Omental fat pad (tissue), 4 donors: ENCODE measurements around the gene SLC1A2. TPM values are rescaled to one million over a fixed set of nuclear protein-coding genes. Genes with fewer than 3 reads are reported as not detected.
"Not testable (repeated sequence)": the region's sequence is repeated elsewhere in the genome, so short reads cannot be mapped to it uniquely, and the experiment has no call there.

Source experiments
- ATAC-seq: fragments of 150-250 bp; one replicate; pipeline ENCODE4 v1.9.1; 2016; ENCODE audit warnings: mild to moderate bottlenecking, moderate library complexity; ENCODE audit not compliant: low FRiP score
- DNase-seq: peaks from one replicate; pipeline ENCODE4 v3.0.0-alpha.2; 2019; ENCODE audit warnings: low spot score
- total RNA-seq, 4 donors: library from RNA; depleted of rRNA; stranded (reverse); fragments of >200 nt; gene quantifications; one replicate each; pipeline ENCODE4 v1.1.0, GENCODE V29; 2016
- TF ChIP-seq, protein P1 (sequence below), 3 donors: fragments of 450-650 bp; IDR thresholded peaks; one replicate each; pipeline ENCODE4 v1.5.1; 2016 to 2017; ENCODE audit warnings: antibody characterized with exemption in 3 of 3, mild to moderate bottlenecking in 3 of 3, moderate library complexity in 2 of 3

The SLC1A2 gene
- total RNA-seq, 4 donors from 2014 or later, result 0.96 to 5.0 (median 2.8) TPM

DNA sequence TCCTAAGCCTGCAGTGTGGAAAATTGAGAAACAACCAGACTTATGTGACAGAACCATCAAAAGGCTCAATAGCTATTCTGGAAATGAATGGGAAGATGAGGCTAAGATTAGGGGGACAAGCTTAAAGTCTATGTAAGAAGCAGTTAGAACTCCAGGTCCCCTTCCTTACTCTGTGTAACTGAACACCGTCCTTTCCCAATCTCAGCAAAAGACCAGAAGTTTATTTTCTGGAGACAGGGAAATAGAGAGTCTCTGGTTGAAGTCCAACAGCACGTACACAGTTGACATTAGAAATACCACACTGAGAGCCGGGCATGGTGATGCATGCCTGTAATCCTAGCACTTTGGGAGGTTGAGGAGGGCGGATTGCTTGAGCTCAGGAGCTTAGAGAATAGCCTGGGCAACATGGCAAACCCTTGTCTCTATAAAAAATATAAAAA, 186.4 kb downstream of the SLC1A2 start:
- DNase-seq (no peak), ATAC-seq (no peak)
- TF ChIP-seq, protein P1, sequence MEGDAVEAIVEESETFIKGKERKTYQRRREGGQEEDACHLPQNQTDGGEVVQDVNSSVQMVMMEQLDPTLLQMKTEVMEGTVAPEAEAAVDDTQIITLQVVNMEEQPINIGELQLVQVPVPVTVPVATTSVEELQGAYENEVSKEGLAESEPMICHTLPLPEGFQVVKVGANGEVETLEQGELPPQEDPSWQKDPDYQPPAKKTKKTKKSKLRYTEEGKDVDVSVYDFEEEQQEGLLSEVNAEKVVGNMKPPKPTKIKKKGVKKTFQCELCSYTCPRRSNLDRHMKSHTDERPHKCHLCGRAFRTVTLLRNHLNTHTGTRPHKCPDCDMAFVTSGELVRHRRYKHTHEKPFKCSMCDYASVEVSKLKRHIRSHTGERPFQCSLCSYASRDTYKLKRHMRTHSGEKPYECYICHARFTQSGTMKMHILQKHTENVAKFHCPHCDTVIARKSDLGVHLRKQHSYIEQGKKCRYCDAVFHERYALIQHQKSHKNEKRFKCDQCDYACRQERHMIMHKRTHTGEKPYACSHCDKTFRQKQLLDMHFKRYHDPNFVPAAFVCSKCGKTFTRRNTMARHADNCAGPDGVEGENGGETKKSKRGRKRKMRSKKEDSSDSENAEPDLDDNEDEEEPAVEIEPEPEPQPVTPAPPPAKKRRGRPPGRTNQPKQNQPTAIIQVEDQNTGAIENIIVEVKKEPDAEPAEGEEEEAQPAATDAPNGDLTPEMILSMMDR (IDR thresholded peaks at IDR 0.05), result no peak

DNA sequence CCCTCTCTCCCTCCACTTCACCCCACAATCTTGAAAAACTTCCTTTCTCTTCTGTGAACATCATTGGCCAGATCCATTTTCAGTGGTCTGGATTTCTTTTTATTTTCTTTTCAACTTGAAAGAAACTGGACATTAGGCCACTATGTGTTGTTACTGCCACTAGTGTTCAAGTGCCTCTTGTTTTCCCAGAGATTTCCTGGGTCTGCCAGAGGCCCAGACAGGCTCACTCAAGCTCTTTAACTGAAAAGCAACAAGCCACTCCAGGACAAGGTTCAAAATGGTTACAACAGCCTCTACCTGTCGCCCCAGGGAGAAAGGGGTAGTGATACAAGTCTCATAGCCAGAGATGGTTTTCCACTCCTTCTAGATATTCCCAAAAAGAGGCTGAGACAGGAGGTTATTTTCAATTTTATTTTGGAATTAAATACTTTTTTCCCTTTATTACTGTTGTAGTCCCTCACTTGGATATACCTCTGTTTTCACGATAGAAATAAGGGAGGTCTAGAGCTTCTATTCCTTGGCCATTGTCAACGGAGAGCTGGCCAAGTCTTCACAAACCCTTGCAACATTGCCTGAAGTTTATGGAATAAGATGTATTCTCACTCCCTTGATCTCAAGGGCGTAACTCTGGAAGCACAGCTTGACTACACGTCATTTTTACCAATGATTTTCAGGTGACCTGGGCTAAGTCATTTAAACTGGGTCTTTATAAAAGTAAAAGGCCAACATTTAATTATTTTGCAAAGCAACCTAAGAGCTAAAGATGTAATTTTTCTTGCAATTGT, 188.1 kb downstream of the SLC1A2 start:
- no peak for ATAC-seq
- DNase-seq, result no peak
- TF ChIP-seq, protein P1 (IDR thresholded peaks at IDR 0.05), result no peak

DNA sequence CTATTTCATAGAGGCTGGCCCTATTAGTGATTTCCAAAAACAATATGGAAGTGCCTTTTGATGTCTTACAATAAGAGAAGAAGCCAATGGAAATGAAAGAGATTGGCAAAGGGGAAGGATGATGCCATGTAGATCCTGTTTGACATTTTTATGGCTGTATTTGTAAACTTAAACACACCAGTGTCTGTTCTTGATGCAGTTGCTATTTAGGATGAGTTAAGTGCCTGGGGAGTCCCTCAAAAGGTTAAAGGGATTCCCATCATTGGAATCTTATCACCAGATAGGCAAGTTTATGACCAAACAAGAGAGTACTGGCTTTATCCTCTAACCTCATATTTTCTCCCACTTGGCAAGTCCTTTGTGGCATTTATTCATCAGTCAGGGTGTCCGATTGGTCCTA, 189.0 kb downstream of the SLC1A2 start:
- DNase-seq (no peak), ATAC-seq (no peak)
- TF ChIP-seq, protein P1 (IDR thresholded peaks at IDR 0.05), result no peak

DNA sequence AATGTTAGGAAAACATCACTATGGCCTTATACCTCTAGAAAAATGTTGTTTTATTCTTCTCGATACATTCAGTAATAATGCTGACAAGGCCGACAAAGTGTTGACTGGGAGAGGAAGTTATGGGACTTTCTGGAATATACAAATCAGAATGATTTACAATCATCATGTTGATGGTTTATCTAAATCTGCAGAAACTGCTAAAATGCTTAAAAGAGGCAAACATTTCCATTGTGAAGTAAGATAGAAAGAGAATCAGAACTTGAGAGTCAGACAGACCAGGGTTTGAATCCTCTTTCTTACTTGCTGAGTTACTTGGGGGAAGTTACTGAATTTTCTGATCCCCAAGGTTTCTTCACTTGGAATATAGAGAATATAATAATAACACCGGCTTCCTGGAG, 191.0 kb downstream of the SLC1A2 start:
- ATAC-seq (no peak), DNase-seq (no peak)
- TF ChIP-seq, protein P1 (IDR thresholded peaks at IDR 0.05), result no peak

DNA sequence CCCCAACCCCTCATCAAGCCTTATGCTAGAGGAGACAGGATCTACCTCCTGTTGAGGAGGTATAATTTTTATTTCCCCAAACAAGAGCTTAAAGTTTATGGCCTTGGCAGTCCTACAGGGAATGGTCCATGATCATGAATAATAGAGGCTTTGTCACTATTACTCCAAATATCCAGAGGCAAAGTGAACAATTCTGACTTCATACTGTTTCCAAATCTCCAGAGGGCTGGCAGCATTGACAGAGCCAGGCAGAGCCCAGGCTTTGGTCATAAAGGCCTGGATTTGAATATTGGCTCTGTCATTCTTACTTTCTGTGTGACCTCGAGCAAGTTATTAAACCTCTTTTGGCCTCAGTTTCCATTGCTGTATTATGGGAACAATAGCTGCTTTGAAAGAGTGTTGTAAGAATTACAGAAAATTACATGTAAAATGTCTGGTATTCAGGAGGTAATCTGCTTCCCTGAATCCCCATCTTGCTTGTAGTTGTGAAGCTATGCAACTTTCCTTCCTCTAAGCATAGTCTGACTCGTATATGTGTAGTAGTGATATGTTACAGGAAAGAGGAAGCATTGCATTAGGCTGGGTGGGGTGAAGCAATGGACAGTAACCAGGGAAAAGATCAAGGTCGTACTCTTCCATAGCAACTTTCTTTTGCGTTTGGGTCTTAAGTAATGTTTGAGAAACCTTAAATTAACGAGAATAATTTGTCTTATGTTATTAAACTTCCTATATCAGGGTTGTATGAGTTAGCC, 191.6 kb downstream of the SLC1A2 start:
- ATAC-seq (no peak), DNase-seq (no peak)
- TF ChIP-seq, protein P1 (IDR thresholded peaks at IDR 0.05), result no peak

DNA sequence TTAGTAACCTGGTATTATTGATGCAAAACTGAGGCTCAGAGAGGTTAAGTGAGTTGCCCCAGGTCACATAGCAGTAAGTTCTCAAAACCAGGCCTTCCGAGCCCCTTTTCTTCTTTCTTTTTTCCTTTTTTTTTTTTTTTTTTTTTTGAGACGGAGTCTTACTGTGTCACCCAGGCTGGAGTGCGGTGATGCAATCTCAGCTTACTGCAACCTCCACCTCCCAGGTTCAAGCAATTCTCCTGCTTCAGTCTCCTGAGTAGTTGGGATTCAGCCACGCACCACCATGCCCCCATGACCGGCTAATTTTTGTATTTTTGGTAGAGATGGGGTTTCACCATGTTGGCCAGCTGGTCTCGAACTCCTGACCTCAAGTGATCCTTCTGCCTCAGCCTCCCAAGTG, 192.6 kb downstream of the SLC1A2 start:
- not testable (repeated sequence) for ATAC-seq, DNase-seq

DNA sequence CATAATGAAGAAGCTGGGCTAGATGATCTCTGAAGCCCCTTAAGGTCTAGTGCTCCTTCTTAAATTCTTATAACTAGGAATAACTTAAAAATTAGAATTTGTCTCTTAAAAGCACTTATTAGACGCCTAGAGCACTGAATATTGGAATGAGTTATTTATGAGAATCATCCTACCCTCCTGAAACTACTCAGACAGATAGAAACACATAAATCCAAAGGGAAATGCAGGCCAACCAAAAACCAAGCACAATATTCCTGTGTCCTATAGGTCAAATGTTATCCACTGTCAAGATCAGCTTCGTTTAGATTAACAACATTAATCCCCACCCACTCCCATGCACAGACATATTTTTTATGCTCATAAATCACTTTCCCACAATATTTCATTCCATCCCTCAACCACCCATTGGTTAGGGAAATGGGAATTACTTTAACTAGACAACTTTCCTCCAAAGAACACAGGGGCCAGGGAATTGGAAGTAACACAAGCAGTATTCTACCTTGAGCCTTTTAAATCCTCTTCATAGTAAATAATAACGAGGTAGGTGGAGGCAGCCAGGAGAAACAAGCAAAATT, 193.3 kb downstream of the SLC1A2 start:
- TF ChIP-seq, protein P1 (IDR thresholded peaks at IDR 0.05), result no peak
- DNase-seq (no peak), ATAC-seq (no peak)
